Stimulated activated CD4-positive, alpha-beta T cell treated with anti-CD3 and anti-CD28 coated beads, Interleukin-1b, Interleukin-23, amount 100 ng/mL, for 24 hours (primary cell): ENCODE results near the gene RGS7.
"Not testable (repeated sequence)": the region's sequence is repeated elsewhere in the genome, so short reads cannot be mapped to it uniquely, and the experiment has no call there.

Experiments
- DNase-seq, 4 experiments: peaks; one replicate each; pipeline ENCODE4 v3.0.0-alpha.2; 2020; ENCODE audit warnings: low read depth in 4 of 4, low spot score in 1 of 4

RGS7 gene

GRCh38 chr1:241215203-241215602 is 141.8 kb downstream of the RGS7 start:
- DNase-seq = no peak

- no peak for DNase-seq
Observed at GRCh38 chr1:241213139-241213538, 143.9 kb downstream of the RGS7 start.

- no peak for DNase-seq
Observed at GRCh38 chr1:241212628-241213027, 144.4 kb downstream of the RGS7 start.

- DNase-seq = no peak
Observed at GRCh38 chr1:241208910-241209379, 148.1 kb downstream of the RGS7 start.

GRCh38 chr1:241203817-241204216 is 153.2 kb downstream of the RGS7 start:
- no peak for DNase-seq

- DNase-seq = no peak
Observed at GRCh38 chr1:241202401-241202800, 154.6 kb downstream of the RGS7 start.

- no peak for DNase-seq
Observed at GRCh38 chr1:241186716-241187115, 170.3 kb downstream of the RGS7 start.

GRCh38 chr1:241181971-241182370 is 175.0 kb downstream of the RGS7 start:
- DNase-seq = no peak

- DNase-seq = no peak
Observed at GRCh38 chr1:241181471-241181870, 175.5 kb downstream of the RGS7 start.

GRCh38 chr1:241180569-241180968 is 176.4 kb downstream of the RGS7 start:
- no peak for DNase-seq

- DNase-seq = no peak
Observed at GRCh38 chr1:241177660-241178059, 179.3 kb downstream of the RGS7 start.

GRCh38 chr1:241172486-241172885 is 184.5 kb downstream of the RGS7 start:
- no peak for DNase-seq

GRCh38 chr1:241171991-241172390 is 185.0 kb downstream of the RGS7 start:
- DNase-seq = no peak

- DNase-seq = no peak
Observed at GRCh38 chr1:241167121-241167630, 189.8 kb downstream of the RGS7 start.

- DNase-seq = no peak
Observed at GRCh38 chr1:241166625-241167024, 190.4 kb downstream of the RGS7 start.

- DNase-seq = not testable (repeated sequence)
Observed at GRCh38 chr1:241165256-241165655, 191.7 kb downstream of the RGS7 start.

GRCh38 chr1:241163363-241163762 is 193.6 kb downstream of the RGS7 start:
- no peak for DNase-seq

- no peak for DNase-seq
Observed at GRCh38 chr1:241161188-241161689, 195.8 kb downstream of the RGS7 start.

GRCh38 chr1:241157435-241157834 is 199.6 kb downstream of the RGS7 start:
- DNase-seq = no peak

- DNase-seq = no peak
Observed at GRCh38 chr1:241156231-241156965, 200.6 kb downstream of the RGS7 start.

GRCh38 chr1:241145881-241146280 is 211.1 kb downstream of the RGS7 start:
- DNase-seq = no peak

GRCh38 chr1:241143765-241144442 is 213.1 kb downstream of the RGS7 start:
- DNase-seq = no peak
